ENCODE measurements around the gene LPP.

The LPP gene

GRCh38 chr3:188829130-188829529, 675.2 kb downstream of the LPP start:
- H3K4me3 ChIP-seq (replicated peaks; ENCODE audit: low read depth, low read length): no peak overlapping the region
- TF ChIP-seq CTCF (IDR thresholded peaks at IDR 0.05; ENCODE audit: low read depth, low read length, missing control alignments): no peak
- DNase-seq (ENCODE audit: extremely low read depth, low read depth): no peak

- DNase-seq (ENCODE audit: extremely low read depth, low read depth): no peak
- no peak for TF ChIP-seq CTCF (IDR thresholded peaks at IDR 0.05; ENCODE audit: low read depth, low read length, missing control alignments)
- H3K4me3 ChIP-seq (replicated peaks; ENCODE audit: low read depth, low read length): no peak overlapping the region
Observed at GRCh38 chr3:188829576-188829975, 675.6 kb downstream of the LPP start.

GRCh38 chr3:188830893-188831292, 676.9 kb downstream of the LPP start:
- no peak overlapping the region for H3K4me3 ChIP-seq (replicated peaks; ENCODE audit: low read depth, low read length)
- no peak for DNase-seq (ENCODE audit: extremely low read depth, low read depth)
- TF ChIP-seq CTCF (IDR thresholded peaks at IDR 0.05; ENCODE audit: low read depth, low read length, missing control alignments): peak; percentile 34

- H3K4me3 ChIP-seq (replicated peaks; ENCODE audit: low read depth, low read length): no peak overlapping the region
- no peak for TF ChIP-seq CTCF (IDR thresholded peaks at IDR 0.05; ENCODE audit: low read depth, low read length, missing control alignments)
- DNase-seq (ENCODE audit: extremely low read depth, low read depth): no peak
Observed at GRCh38 chr3:188832146-188832545, 678.2 kb downstream of the LPP start.

- no peak for DNase-seq (ENCODE audit: extremely low read depth, low read depth)
- TF ChIP-seq CTCF (IDR thresholded peaks at IDR 0.05; ENCODE audit: low read depth, low read length, missing control alignments): no peak
- no peak overlapping the region for H3K4me3 ChIP-seq (replicated peaks; ENCODE audit: low read depth, low read length)
Observed at GRCh38 chr3:188832961-188833721, 679.2 kb downstream of the LPP start.

GRCh38 chr3:188834349-188834748, 680.4 kb downstream of the LPP start:
- TF ChIP-seq CTCF (IDR thresholded peaks at IDR 0.05; ENCODE audit: low read depth, low read length, missing control alignments): no peak
- no peak overlapping the region for H3K4me3 ChIP-seq (replicated peaks; ENCODE audit: low read depth, low read length)
- DNase-seq (ENCODE audit: extremely low read depth, low read depth): no peak
